Measurements from ENCODE around the gene PIP4K2C. TPM values are rescaled to one million over a fixed set of nuclear protein-coding genes. Genes with fewer than 3 reads are reported as not detected.
A peak's percentile ranks its signal among the peaks of the same experiment; 100 is the strongest.

The PIP4K2C gene
- total and polyA plus RNA-seq, 10 of the 15 experiments (the other 5 are each of a cell fraction or from before 2014, with no cell fraction given), result 4.8 to 25.1 (median 14.9) TPM

- intact Hi-C loops (cut with micrococcal nuclease; ENCODE audit: unreplicated experiment), result no loop called here
- CTCF ChIA-PET, result interaction anchor here (0.6 to 6.1 kb wide), 8 partner anchors 8 to 1702 kb away, joined by 3 to 38 read pairs (median 4); partner anchors contain the start of gene B4GALNT1
- SMC1A ChIA-PET (ENCODE audit: uncharacterized antibody, unreplicated experiment), result interaction anchor here (0.6 to 1.3 kb wide), 5 partner anchors 12 to 176 kb away, joined by 3 read pairs; no protein-coding TSS in a partner anchor
- H3K4me2 ChIP-seq (ENCODE audit: control insufficient read depth, insufficient read depth), result no peak overlapping the region
- no peaks in the 10 kb centered on the region; a peak in 1 of 4 replicates for H3K27me3 ChIP-seq (replicated peaks in 1 of 2; ENCODE audit: control insufficient read depth in 2 of 2, insufficient read depth in 2 of 2, low read length in 1 of 2)
- ATAC-seq (no peak), DNase-seq (ENCODE audit: low read depth, low spot score) (no peak), FAIRE-seq (no peak)
- H4K20me1 ChIP-seq (ENCODE audit: control insufficient read depth, insufficient read depth), result no peaks in the 10 kb centered on the region
- POLR2A ChIA-PET, result no interaction called here
- RAD21 ChIA-PET (ENCODE audit: unreplicated experiment), result interaction anchor here (1.0 kb wide), 1 partner anchor 27 kb away, joined by 3 read pairs; no protein-coding TSS in a partner anchor
- in situ Hi-C loops (cut with MboI), result no loop called here
- H3K9me3 ChIP-seq (replicated peaks; ENCODE audit: control insufficient read depth, insufficient read depth, low read length), result no peaks in the 10 kb centered on the region; the same call in 1 of the 3 replicates
- no peaks in the 10 kb centered on the region for H3K79me2 ChIP-seq (ENCODE audit: control insufficient read depth, insufficient read depth, low read length)
- BruUV-seq (replicated peaks), result no TSS peak
- no peak overlapping the region for H3K9ac ChIP-seq (ENCODE audit: control insufficient read depth, insufficient read depth, low read length)
- H3K4me3 ChIP-seq, result no peak overlapping the region
- no peaks in the 10 kb centered on the region for H3K4me1 ChIP-seq (ENCODE audit: control insufficient read depth, insufficient read depth, low read length)
- no peaks in the 10 kb centered on the region for H3K36me3 ChIP-seq (ENCODE audit: control insufficient read depth in 2 of 2, insufficient read depth in 2 of 2, low read length in 1 of 2)
- H3K27ac ChIP-seq (ENCODE audit: control insufficient read depth, insufficient read depth), result no peak overlapping the region
- 0 out of 2 replicates have a peak overlapping the region, but pooled peaks have one; percentile 7 for H2AFZ ChIP-seq (ENCODE audit: control insufficient read depth, low read depth, low read length)
- WGBS (ENCODE audit: insufficient coverage, insufficient replicate concordance, low lambda C conversion rate, missing lambda C conversion rate), result 22% methylated on average over 5 of the region's 5 CpGs
- TF ChIP-seq MLLT1 (IDR thresholded peaks at IDR 0.05) (no peak), IKZF1 (conservative IDR thresholded peaks at IDR 0.05) (no peak), ZNF274 (IDR thresholded peaks at IDR 0.05; ENCODE audit: insufficient read depth, insufficient read length) (no peak), ATF2 (IDR thresholded peaks at IDR 0.05; ENCODE audit: low read length) (no peak), FOXK2 (IDR thresholded peaks at IDR 0.05) (no peak), ZBTB11 (CRISPR knock-in tag; IDR thresholded peaks at IDR 0.05) (no peak), ASH2L (IDR thresholded peaks at IDR 0.05; ENCODE audit: borderline replicate concordance, low read depth) (no peak), RAD21 (IDR thresholded peaks at IDR 0.05; ENCODE audit: insufficient read depth, low read depth, low read length) (no peak), RELB (IDR thresholded peaks at IDR 0.05; ENCODE audit: low read depth) (no peak), NR2F1 (conservative IDR thresholded peaks at IDR 0.05) (no peak), ZBTB4 (CRISPR knock-in tag; IDR thresholded peaks at IDR 0.05) (no peak)
These were observed 50.9 kb downstream of the PIP4K2C start for GRCh38 chr12:57641699-57642442.
